ENCODE results near the gene LNX1.

DNA sequence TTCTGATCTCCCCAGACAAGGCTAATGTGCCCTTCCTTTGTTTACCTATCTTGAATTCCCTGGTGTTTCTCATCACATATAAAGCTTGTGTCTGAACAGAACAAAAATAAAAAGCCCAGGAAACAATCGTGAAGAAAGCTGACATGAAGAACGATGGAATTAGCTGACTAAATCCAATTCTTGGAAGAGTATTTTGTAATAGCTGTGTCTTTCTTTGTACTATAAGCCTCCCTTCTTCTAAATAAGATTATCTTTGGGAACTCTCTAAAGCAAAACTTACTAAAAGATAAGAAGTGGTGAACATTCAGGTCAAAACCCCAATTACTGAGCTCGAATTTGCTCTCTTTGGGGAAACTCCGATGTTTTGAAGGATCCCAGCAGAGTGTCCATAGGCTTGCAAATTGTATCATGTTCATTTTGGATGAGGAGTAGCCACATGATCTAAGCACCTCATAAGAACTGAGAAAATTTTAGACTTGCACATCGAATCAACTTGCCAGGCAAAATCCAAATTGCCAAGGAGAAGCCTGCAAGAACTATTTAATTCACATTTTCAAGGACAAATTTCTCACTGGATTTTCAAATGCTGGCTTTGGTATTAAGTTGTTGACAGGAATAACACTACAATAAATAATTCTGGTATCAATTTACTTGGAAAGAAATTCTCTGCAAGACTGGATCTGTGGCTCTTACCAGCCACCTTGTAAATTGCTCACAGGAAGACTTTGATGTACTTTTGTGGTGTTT, 106.2 kb downstream of the LNX1 start:
- TF ChIP-seq ETV5 (CRISPR knock-in tag; IDR thresholded peaks at IDR 0.05; ENCODE audit: borderline replicate concordance) (no peak), CHD2 (IDR thresholded peaks at IDR 0.05; ENCODE audit: low read depth, low read length) (no peak), ZBTB7A (CRISPR knock-in tag; IDR thresholded peaks at IDR 0.05) (no peak), ZNF839 (CRISPR knock-in tag; IDR thresholded peaks at IDR 0.05; ENCODE audit: borderline replicate concordance) (no peak), CTCF (CRISPR knock-in tag; IDR thresholded peaks at IDR 0.05) (no peak), EZH2 (conservative IDR thresholded peaks at IDR 0.05; ENCODE audit: low read depth, low read length) (no peak), ZNF382 (CRISPR knock-in tag; IDR thresholded peaks at IDR 0.05; ENCODE audit: borderline replicate concordance) (no peak)
- TF ChIP-seq, protein P1, sequence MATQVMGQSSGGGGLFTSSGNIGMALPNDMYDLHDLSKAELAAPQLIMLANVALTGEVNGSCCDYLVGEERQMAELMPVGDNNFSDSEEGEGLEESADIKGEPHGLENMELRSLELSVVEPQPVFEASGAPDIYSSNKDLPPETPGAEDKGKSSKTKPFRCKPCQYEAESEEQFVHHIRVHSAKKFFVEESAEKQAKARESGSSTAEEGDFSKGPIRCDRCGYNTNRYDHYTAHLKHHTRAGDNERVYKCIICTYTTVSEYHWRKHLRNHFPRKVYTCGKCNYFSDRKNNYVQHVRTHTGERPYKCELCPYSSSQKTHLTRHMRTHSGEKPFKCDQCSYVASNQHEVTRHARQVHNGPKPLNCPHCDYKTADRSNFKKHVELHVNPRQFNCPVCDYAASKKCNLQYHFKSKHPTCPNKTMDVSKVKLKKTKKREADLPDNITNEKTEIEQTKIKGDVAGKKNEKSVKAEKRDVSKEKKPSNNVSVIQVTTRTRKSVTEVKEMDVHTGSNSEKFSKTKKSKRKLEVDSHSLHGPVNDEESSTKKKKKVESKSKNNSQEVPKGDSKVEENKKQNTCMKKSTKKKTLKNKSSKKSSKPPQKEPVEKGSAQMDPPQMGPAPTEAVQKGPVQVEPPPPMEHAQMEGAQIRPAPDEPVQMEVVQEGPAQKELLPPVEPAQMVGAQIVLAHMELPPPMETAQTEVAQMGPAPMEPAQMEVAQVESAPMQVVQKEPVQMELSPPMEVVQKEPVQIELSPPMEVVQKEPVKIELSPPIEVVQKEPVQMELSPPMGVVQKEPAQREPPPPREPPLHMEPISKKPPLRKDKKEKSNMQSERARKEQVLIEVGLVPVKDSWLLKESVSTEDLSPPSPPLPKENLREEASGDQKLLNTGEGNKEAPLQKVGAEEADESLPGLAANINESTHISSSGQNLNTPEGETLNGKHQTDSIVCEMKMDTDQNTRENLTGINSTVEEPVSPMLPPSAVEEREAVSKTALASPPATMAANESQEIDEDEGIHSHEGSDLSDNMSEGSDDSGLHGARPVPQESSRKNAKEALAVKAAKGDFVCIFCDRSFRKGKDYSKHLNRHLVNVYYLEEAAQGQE (IDR thresholded peaks at IDR 0.05; ENCODE audit: borderline replicate concordance in 1 of 2, low read depth in 1 of 2, low read length in 2 of 2): no peak

All from HepG2 (cell line).